ENCODE data around the gene MAP3K14.

MAP3K14 gene

GRCh38 chr17:45282683-45283644 is 33.9 kb downstream of the MAP3K14 start:
- DNase-seq (ENCODE audit: low spot score) = no peak

- DNase-seq (ENCODE audit: low spot score) = no peak
Observed at GRCh38 chr17:45279898-45280297, 36.9 kb downstream of the MAP3K14 start.

- DNase-seq (ENCODE audit: low spot score) = no peak
Observed at GRCh38 chr17:45277992-45278391, 38.8 kb downstream of the MAP3K14 start.

GRCh38 chr17:45277216-45277849 is 39.5 kb downstream of the MAP3K14 start:
- DNase-seq (ENCODE audit: low spot score) = peak; percentile 83

GRCh38 chr17:45276031-45276430 is 40.8 kb downstream of the MAP3K14 start:
- no peak for DNase-seq (ENCODE audit: low spot score)

GRCh38 chr17:45274033-45274432 is 42.8 kb downstream of the MAP3K14 start:
- DNase-seq (ENCODE audit: low spot score) = no peak

GRCh38 chr17:45273551-45273957 is 43.3 kb downstream of the MAP3K14 start:
- no peak for DNase-seq (ENCODE audit: low spot score)

GRCh38 chr17:45271603-45272002 is 45.2 kb downstream of the MAP3K14 start:
- no peak for DNase-seq (ENCODE audit: low spot score)

- DNase-seq (ENCODE audit: low spot score) = no peak
Observed at GRCh38 chr17:45270828-45271418, 45.9 kb downstream of the MAP3K14 start.

- DNase-seq (ENCODE audit: low spot score) = no peak
Observed at GRCh38 chr17:45269912-45270311, 46.9 kb downstream of the MAP3K14 start.

GRCh38 chr17:45267436-45268055 is 49.3 kb downstream of the MAP3K14 start:
- no peak for DNase-seq (ENCODE audit: low spot score)

GRCh38 chr17:45266372-45266926 is 50.4 kb downstream of the MAP3K14 start:
- DNase-seq (ENCODE audit: low spot score) = no peak

- peak; percentile 86 for DNase-seq (ENCODE audit: low spot score)
Observed at GRCh38 chr17:45265821-45266220, 51.0 kb downstream of the MAP3K14 start.

- DNase-seq (ENCODE audit: low spot score) = no peak
Observed at GRCh38 chr17:45264988-45265387, 51.8 kb downstream of the MAP3K14 start.

- DNase-seq (ENCODE audit: low spot score) = no peak
Observed at GRCh38 chr17:45264430-45264829, 52.4 kb downstream of the MAP3K14 start.

- no peak for DNase-seq (ENCODE audit: low spot score)
Observed at GRCh38 chr17:45263477-45263860, 53.4 kb downstream of the MAP3K14 start.

- no peak for DNase-seq (ENCODE audit: low spot score)
Observed at GRCh38 chr17:45262516-45263476, 54.0 kb downstream of the MAP3K14 start.

- peak; percentile 70 for DNase-seq (ENCODE audit: low spot score)
Observed at GRCh38 chr17:45261577-45262515, 55.0 kb downstream of the MAP3K14 start, which contains the start of gene SPATA32. TSS of gene SPATA32 (minus strand) at chr17:45262094. CDS start at chr17:45262016, 78 bp downstream.

- no peak for DNase-seq (ENCODE audit: low spot score)
Observed at GRCh38 chr17:45260204-45260783, 56.5 kb downstream of the MAP3K14 start.
